Panc1 (cell line): ENCODE data around the gene ZCRB1.

ENCODE experiments used
- POLR2AphosphoS5 ChIP-seq: IDR thresholded peaks from 2 replicates; pipeline ENCODE4 v1.6.1; 2012; ENCODE audit warnings: mild to moderate bottlenecking, low read depth, low read length, moderate library complexity
- SIN3A ChIP-seq: IDR thresholded peaks from 2 replicates; pipeline ENCODE4 v1.6.1; 2012; ENCODE audit warnings: low read depth, mild to moderate bottlenecking, low read length, moderate library complexity, borderline replicate concordance; ENCODE audit not compliant: insufficient read depth
- TF ChIP-seq, protein P1 (sequence below): fragments of 450-650 bp; IDR thresholded peaks from 2 replicates; pipeline ENCODE4 v1.5.1; 2017; ENCODE audit warnings: mild to moderate bottlenecking
- TF ChIP-seq, protein P2 (sequence below), 2 experiments: IDR thresholded peaks; 2 replicates each; pipeline ENCODE4 v1.6.1; 2011 to 2012; ENCODE audit warnings: low read depth in 2 of 2, control low read depth in 1 of 2, low read length in 1 of 2, mild to moderate bottlenecking in 1 of 2, moderate library complexity in 1 of 2; ENCODE audit not compliant: insufficient read depth in 1 of 2

DNA sequence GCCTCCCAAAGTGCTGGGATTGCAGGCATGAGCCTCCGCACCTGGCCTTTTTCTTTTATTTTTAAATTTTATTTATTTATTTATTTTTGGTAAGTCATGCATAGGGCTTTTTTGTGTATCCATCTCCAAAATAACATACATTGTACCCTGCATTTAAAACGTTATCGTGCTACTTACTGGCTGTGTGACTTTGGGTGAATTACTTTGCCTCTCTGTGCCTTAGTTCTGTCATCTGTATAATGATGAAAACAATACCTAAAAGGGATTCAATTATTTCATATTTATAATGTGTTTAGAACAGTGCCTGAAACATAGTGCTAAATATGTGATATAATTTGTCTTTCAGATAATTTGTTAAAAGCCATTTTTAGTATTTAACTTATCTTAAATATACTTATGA, 19.6 kb downstream of the ZCRB1 start:
- TF ChIP-seq, protein P1, sequence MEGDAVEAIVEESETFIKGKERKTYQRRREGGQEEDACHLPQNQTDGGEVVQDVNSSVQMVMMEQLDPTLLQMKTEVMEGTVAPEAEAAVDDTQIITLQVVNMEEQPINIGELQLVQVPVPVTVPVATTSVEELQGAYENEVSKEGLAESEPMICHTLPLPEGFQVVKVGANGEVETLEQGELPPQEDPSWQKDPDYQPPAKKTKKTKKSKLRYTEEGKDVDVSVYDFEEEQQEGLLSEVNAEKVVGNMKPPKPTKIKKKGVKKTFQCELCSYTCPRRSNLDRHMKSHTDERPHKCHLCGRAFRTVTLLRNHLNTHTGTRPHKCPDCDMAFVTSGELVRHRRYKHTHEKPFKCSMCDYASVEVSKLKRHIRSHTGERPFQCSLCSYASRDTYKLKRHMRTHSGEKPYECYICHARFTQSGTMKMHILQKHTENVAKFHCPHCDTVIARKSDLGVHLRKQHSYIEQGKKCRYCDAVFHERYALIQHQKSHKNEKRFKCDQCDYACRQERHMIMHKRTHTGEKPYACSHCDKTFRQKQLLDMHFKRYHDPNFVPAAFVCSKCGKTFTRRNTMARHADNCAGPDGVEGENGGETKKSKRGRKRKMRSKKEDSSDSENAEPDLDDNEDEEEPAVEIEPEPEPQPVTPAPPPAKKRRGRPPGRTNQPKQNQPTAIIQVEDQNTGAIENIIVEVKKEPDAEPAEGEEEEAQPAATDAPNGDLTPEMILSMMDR: no peak
- TF ChIP-seq POLR2AphosphoS5: no peak
- TF ChIP-seq, protein P2, sequence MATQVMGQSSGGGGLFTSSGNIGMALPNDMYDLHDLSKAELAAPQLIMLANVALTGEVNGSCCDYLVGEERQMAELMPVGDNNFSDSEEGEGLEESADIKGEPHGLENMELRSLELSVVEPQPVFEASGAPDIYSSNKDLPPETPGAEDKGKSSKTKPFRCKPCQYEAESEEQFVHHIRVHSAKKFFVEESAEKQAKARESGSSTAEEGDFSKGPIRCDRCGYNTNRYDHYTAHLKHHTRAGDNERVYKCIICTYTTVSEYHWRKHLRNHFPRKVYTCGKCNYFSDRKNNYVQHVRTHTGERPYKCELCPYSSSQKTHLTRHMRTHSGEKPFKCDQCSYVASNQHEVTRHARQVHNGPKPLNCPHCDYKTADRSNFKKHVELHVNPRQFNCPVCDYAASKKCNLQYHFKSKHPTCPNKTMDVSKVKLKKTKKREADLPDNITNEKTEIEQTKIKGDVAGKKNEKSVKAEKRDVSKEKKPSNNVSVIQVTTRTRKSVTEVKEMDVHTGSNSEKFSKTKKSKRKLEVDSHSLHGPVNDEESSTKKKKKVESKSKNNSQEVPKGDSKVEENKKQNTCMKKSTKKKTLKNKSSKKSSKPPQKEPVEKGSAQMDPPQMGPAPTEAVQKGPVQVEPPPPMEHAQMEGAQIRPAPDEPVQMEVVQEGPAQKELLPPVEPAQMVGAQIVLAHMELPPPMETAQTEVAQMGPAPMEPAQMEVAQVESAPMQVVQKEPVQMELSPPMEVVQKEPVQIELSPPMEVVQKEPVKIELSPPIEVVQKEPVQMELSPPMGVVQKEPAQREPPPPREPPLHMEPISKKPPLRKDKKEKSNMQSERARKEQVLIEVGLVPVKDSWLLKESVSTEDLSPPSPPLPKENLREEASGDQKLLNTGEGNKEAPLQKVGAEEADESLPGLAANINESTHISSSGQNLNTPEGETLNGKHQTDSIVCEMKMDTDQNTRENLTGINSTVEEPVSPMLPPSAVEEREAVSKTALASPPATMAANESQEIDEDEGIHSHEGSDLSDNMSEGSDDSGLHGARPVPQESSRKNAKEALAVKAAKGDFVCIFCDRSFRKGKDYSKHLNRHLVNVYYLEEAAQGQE (IDR thresholded peaks at IDR 0.05; ENCODE audit: insufficient read depth in 1 of 2, low read depth in 2 of 2, low read length in 1 of 2): no peak
- no peak for TF ChIP-seq SIN3A
